Psoas muscle (tissue), 8 donors: ENCODE results near the gene MMP24. TPM values are rescaled to one million over a fixed set of nuclear protein-coding genes. Genes with fewer than 3 reads are reported as not detected.

Experiments
- ATAC-seq, 4 donors: fragments of 200-7000 bp; cut with Tn5 transposase; one replicate each; pipeline ENCODE4 v1.9.1; 2020; ENCODE audit warnings: moderate library complexity in 3 of 4, mild to moderate bottlenecking in 2 of 4
- DNase-seq, 2 donors: peaks; one replicate each; pipeline ENCODE4 v3.0.0-alpha.2; 2020
- H3K27ac ChIP-seq: fragments of 200-600 bp; one replicate; pipeline ENCODE4 v1.8.0; 2022
- H3K27me3 ChIP-seq, 3 donors: fragments of 200-600 bp in 1 of 3; one replicate each; pipeline versions ENCODE4 v1.6.1 to v1.8.0; 2013 to 2022; ENCODE audit warnings: low read length in 2 of 3, mild to moderate bottlenecking in 2 of 3, moderate library complexity in 1 of 3; ENCODE audit not compliant: insufficient read depth in 3 of 3
- H3K36me3 ChIP-seq, 2 donors: fragments of 200-600 bp in 1 of 2; one replicate each; pipeline versions ENCODE4 v1.6.1 to v1.8.0; 2013 to 2022; ENCODE audit warnings: low read depth in 1 of 2, mild to moderate bottlenecking in 1 of 2, moderate library complexity in 1 of 2; ENCODE audit not compliant: insufficient read depth in 1 of 2
- H3K4me1 ChIP-seq: fragments of 200-600 bp; one replicate; pipeline ENCODE4 v1.8.0; 2022
- H3K4me3 ChIP-seq: fragments of 200-600 bp; one replicate; pipeline ENCODE4 v1.8.0; 2022; ENCODE audit warnings: mild to moderate bottlenecking
- H3K9me3 ChIP-seq: fragments of 200-600 bp; one replicate; pipeline ENCODE4 v1.8.0; 2022
- WGBS, 3 donors: extraction: QIAGEN DNeasy Blood & Tissue Kit; methylation state at CpG; one replicate each; pipeline versions ENCODE4 v1.1.6 to v1.1.7; 2013; 5-methylcytosine and 5-hydroxymethylcytosine counted together
- intact Hi-C, 2 donors: fragments of 100-400 bp; cut with DNase I; formaldehyde crosslinking; loops; one replicate each; pipeline versions ENCODE4 v1.11.0 to v1.14.2; 2022
- polyA plus RNA-seq, 3 donors: library from polyadenylated mRNA; stranded (reverse); fragments of 200-250 nt; gene quantifications; one replicate each; pipeline ENCODE4 v1.2.3, GENCODE V29; 2013
- total RNA-seq, 4 donors: library from RNA; stranded (reverse); fragmentation: NEBNext Ultra II Directional in 2 of 4; extraction: Animal tissue kit (Norgen Biotek cat#: 25700) in 2 of 4; gene quantifications; one replicate each; pipeline versions ENCODE4 v1.2.1 to v1.2.4, GENCODE V29; 2021 to 2023
- TF ChIP-seq, protein P1 (sequence below): fragments of 200-600 bp; IDR thresholded peaks from one replicate; pipeline ENCODE4 v1.8.0; 2022; ENCODE audit warnings: antibody characterized with exemption
- donor health status: healthy with polysubstance abuse.
- donor health status: DM: no; HTN: no; CAD: no; lungs with moderate emphysema.
- donor health status: Bipolar disorder and iron deficiency.
- donor health status: healthy.
- donor health status: DM: yes; HTN: yes; CAD: no.
- donor health status: DM: no; HTN: no; CAD: no.
- donor health status: DM: no; HTN: no; CAD: no.
- donor health status: DM: yes; HTN: yes; CAD: no.

The MMP24 gene
- total and polyA plus RNA-seq, 7 donors: 0.01 to 0.27 (median 0.12) TPM; not detected in 1

DNA sequence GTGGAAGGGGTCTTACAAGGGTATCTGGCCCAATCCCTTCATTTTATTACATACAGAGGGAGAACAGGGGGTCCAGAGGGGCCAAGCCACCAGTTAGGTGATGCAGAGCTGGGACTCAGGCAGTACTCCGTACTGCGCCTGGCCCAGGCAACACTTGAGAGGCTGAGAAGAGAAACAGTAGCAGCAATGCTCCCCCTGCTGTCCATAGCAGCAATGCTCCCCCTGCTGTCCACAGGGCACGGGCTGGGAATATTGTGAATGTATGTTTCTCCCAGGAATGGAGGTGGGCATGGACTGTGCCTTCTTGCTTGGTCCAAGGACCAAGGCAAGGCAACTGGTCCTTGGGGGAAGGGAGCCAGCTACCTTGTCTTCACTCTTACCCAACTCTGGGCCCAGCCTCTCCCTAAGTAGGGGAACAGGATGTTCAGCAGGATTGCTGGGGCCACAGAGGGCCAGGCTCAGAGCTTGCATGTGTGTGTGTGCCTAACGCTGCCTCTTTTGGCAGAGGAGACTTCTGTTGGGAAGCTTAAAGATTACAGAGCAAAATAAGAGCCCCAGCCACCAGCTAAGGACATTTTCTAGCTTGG lies 80.5 kb downstream of the MMP24 start:
- 58 to 63% (median 60%) methylated on average over 4 of the region's 4 CpGs for WGBS, 3 donors
- TF ChIP-seq, protein P1, sequence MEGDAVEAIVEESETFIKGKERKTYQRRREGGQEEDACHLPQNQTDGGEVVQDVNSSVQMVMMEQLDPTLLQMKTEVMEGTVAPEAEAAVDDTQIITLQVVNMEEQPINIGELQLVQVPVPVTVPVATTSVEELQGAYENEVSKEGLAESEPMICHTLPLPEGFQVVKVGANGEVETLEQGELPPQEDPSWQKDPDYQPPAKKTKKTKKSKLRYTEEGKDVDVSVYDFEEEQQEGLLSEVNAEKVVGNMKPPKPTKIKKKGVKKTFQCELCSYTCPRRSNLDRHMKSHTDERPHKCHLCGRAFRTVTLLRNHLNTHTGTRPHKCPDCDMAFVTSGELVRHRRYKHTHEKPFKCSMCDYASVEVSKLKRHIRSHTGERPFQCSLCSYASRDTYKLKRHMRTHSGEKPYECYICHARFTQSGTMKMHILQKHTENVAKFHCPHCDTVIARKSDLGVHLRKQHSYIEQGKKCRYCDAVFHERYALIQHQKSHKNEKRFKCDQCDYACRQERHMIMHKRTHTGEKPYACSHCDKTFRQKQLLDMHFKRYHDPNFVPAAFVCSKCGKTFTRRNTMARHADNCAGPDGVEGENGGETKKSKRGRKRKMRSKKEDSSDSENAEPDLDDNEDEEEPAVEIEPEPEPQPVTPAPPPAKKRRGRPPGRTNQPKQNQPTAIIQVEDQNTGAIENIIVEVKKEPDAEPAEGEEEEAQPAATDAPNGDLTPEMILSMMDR: peak; percentile 55
- intact Hi-C loops: loop anchor here in 1 of 2 donors (5.0 kb wide), 1 partner anchor 35 kb away; no protein-coding TSS in a partner anchor
- ATAC-seq: peak; percentile 14 to 69 (median 61)
- H3K27ac ChIP-seq: peak overlapping the region; percentile 87
- no peaks in the 10 kb centered on the region for H3K9me3 ChIP-seq
- no peak overlapping the region for H3K4me3 ChIP-seq
- H3K36me3 ChIP-seq: peaks cover 0 to 11% of the 10 kb centered on the region in 2 donors
- peak; percentile 60 to 80 for DNase-seq
- H3K27me3 ChIP-seq: no peaks in the 10 kb centered on the region
- H3K4me1 ChIP-seq: peaks cover 44% of the 10 kb centered on the region

GRCh38 chr20:35307666-35308653 lies 81.5 kb downstream of the MMP24 start:
- Histone ChIP-seq H3K4me3 (no peak overlapping the region), H3K4me1 (peaks cover 44% of the 10 kb centered on the region), H3K9me3 (no peaks in the 10 kb centered on the region), H3K36me3 (peaks cover 0 to 7% of the 10 kb centered on the region in 2 donors), H3K27me3 (no peaks in the 10 kb centered on the region), H3K27ac (peak overlapping the region; percentile 87)
- DNase-seq (peak; percentile 71 to 82), ATAC-seq (peak; percentile 56 to 73 (median 68))
- intact Hi-C loops: loop anchor here in 1 of 2 donors (5.0 kb wide), 1 partner anchor 34 kb away; no protein-coding TSS in a partner anchor
- TF ChIP-seq, protein P1: no peak
- 41 to 51% (median 42%) methylated on average over 13 of the region's 13 CpGs for WGBS, 3 donors

DNA sequence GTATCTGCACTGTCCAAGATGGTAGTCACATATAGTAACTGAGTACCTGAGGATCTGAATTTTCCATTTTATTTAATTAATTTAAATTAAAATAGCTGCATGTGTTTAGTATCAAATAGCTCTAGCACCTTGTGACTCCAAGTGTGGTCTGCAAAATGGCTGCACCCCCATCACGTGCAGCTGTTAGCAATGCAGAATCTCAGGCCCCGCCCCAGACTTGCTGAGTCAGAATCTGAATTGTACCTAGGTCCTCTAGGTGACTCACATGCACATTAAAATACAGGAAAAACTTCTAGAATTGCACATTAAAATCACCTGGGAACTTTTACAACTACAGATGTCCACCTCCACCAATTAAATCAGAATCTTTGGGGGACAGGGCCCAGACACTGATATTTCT lies 84.9 kb downstream of the MMP24 start:
- peaks cover 0 to 5% of the 10 kb centered on the region in 2 donors for H3K36me3 ChIP-seq
- 93 to 97% (median 94%) methylated on average over 2 of the region's 2 CpGs for WGBS, 3 donors
- H3K27me3 ChIP-seq: no peaks in the 10 kb centered on the region
- no peak for DNase-seq
- H3K27ac ChIP-seq: peak overlapping the region; percentile 6
- H3K9me3 ChIP-seq: no peaks in the 10 kb centered on the region
- ATAC-seq: no peak
- intact Hi-C loops: no loop called here
- TF ChIP-seq, protein P1: no peak
- H3K4me1 ChIP-seq: peaks cover 25% of the 10 kb centered on the region
- H3K4me3 ChIP-seq: no peak overlapping the region

- TF ChIP-seq, protein P1: no peak
- Histone ChIP-seq H3K4me1 (peaks cover 21% of the 10 kb centered on the region), H3K4me3 (no peak overlapping the region), H3K9me3 (no peaks in the 10 kb centered on the region), H3K27me3 (no peaks in the 10 kb centered on the region), H3K36me3 (peaks cover 0 to 5% of the 10 kb centered on the region in 2 donors), H3K27ac (peak overlapping the region; percentile 6)
- DNase-seq: no peak
- WGBS, 3 donors: 90 to 93% (median 93%) methylated on average over 5 of the region's 5 CpGs
- intact Hi-C loops: no loop called here
- ATAC-seq: no peak
These were observed 85.3 kb downstream of the MMP24 start for GRCh38 chr20:35311822-35312221.
